WTC11 (cell line): Measurements from ENCODE around the gene PFN1. TPM values are rescaled to one million over a fixed set of nuclear protein-coding genes. Genes with fewer than 3 reads are reported as not detected.

Experiments
- ATAC-seq: fragments of 200-7000 bp; cut with Tn5 transposase; 2 replicates; pipeline ENCODE4 v1.10.0; 2021; ENCODE audit warnings: mild to moderate bottlenecking, moderate library complexity
- CTCF ChIA-PET: fragments of 300-600 bp; sonication (Branson Sonifier 250); formaldehyde crosslinking; loops from one replicate; lab custom pipeline; 2021; ENCODE audit warnings: antibody characterized with exemption; lab: Charles Lee
- POLR2A ChIA-PET: fragments of 350-600 bp; sonication (Branson Sonifier 250); formaldehyde crosslinking; loops from one replicate; lab custom pipeline; 2021; ENCODE audit warnings: antibody characterized with exemption; lab: Charles Lee
- DNase-seq: peaks from one replicate; pipeline ENCODE4 v3.0.0; 2021; ENCODE audit warnings: low spot score
- H3K27ac Mint-ChIP-seq: 2 replicates; pipeline ENCODE4 v1.8.0; 2021; ENCODE audit warnings: mixed read lengths
- H3K27me3 Mint-ChIP-seq: 2 replicates; pipeline ENCODE4 v1.8.0; 2021; ENCODE audit warnings: low read depth, mild to moderate bottlenecking, moderate library complexity, mixed read lengths
- H3K36me3 Mint-ChIP-seq: 2 replicates; pipeline ENCODE4 v1.8.0; 2021; ENCODE audit warnings: mixed read lengths
- H3K4me1 Mint-ChIP-seq: 2 replicates; pipeline ENCODE4 v1.8.0; 2022; ENCODE audit warnings: mixed read lengths
- H3K4me3 Mint-ChIP-seq: 2 replicates; pipeline ENCODE4 v1.8.0; 2021; ENCODE audit warnings: mild to moderate bottlenecking, moderate library complexity, mixed read lengths
- H3K9me3 Mint-ChIP-seq: 2 replicates; pipeline ENCODE4 v1.8.0; 2021; ENCODE audit warnings: mixed read lengths
- ATF6 ChIP-seq: sonication (generic); formaldehyde crosslinking; IDR thresholded peaks from 2 replicates; pipeline ENCODE4 v1.8.1; 2023; ENCODE audit warnings: mild to moderate bottlenecking, missing genetic modification reagents
- CTCF ChIP-seq: fragments of 200-600 bp; IDR thresholded peaks from 2 replicates; pipeline ENCODE4 v1.8.0; 2022; ENCODE audit warnings: antibody characterized with exemption
- E2F1 ChIP-seq: sonication (generic); formaldehyde crosslinking; IDR thresholded peaks from 2 replicates; pipeline ENCODE4 v1.8.0; 2022; ENCODE audit warnings: mild to moderate bottlenecking, missing genetic modification reagents
- FOXJ3 ChIP-seq: sonication (generic); formaldehyde crosslinking; IDR thresholded peaks from 2 replicates; pipeline ENCODE4 v1.9.0; 2021; ENCODE audit warnings: missing genetic modification reagents, mild to moderate bottlenecking, borderline replicate concordance
- HMGA2 ChIP-seq: fragments of 250-450 bp; sonication (Bioruptor Pico); IDR thresholded peaks from 2 replicates; pipeline ENCODE4 v1.4.0; 2021; ENCODE audit warnings: mild to moderate bottlenecking, moderate library complexity
- IRF2 ChIP-seq: sonication (generic); formaldehyde crosslinking; IDR thresholded peaks from 2 replicates; pipeline ENCODE4 v1.8.0; 2022; ENCODE audit warnings: low read depth, missing genetic modification reagents, borderline replicate concordance
- NFE2L1 ChIP-seq: sonication (generic); formaldehyde crosslinking; IDR thresholded peaks from 2 replicates; pipeline ENCODE4 v1.8.1; 2023; ENCODE audit warnings: missing genetic modification reagents
- OVOL2 ChIP-seq: fragments of 250-450 bp; sonication (Bioruptor Pico); IDR thresholded peaks from 2 replicates; pipeline ENCODE4 v1.9.0; 2021; ENCODE audit warnings: mild to moderate bottlenecking, borderline replicate concordance
- PRDM15 ChIP-seq: sonication (generic); formaldehyde crosslinking; IDR thresholded peaks from 2 replicates; pipeline ENCODE4 v1.8.0; 2022; ENCODE audit warnings: missing genetic modification reagents
- SMAD4 ChIP-seq: sonication (generic); formaldehyde crosslinking; IDR thresholded peaks from 2 replicates; pipeline ENCODE4 v1.8.0; 2022; ENCODE audit warnings: mild to moderate bottlenecking, missing genetic modification reagents
- TEAD4 ChIP-seq: sonication (generic); formaldehyde crosslinking; IDR thresholded peaks from 2 replicates; pipeline ENCODE4 v1.8.0; 2022; ENCODE audit warnings: mild to moderate bottlenecking, missing genetic modification reagents
- USF2 ChIP-seq: sonication (generic); formaldehyde crosslinking; IDR thresholded peaks from 2 replicates; pipeline ENCODE4 v1.8.1; 2023; ENCODE audit warnings: mild to moderate bottlenecking, missing genetic modification reagents, moderate library complexity
- ZMAT4 ChIP-seq: fragments of 250-450 bp; sonication (Bioruptor Pico); IDR thresholded peaks from 2 replicates; pipeline ENCODE4 v1.9.0; 2021; ENCODE audit warnings: mild to moderate bottlenecking
- ZNF263 ChIP-seq: sonication (generic); formaldehyde crosslinking; IDR thresholded peaks from 2 replicates; pipeline ENCODE4 v1.8.1; 2022; ENCODE audit warnings: low read depth, mild to moderate bottlenecking, moderate library complexity, missing genetic modification reagents
- ZNF425 ChIP-seq: fragments of 250-450 bp; sonication (Bioruptor Pico); conservative IDR thresholded peaks from 2 replicates; pipeline ENCODE4 v1.9.0; 2021; ENCODE audit warnings: mild to moderate bottlenecking
- ZNF532 ChIP-seq: fragments of 250-450 bp; sonication (Bioruptor Pico); IDR thresholded peaks from 2 replicates; pipeline ENCODE4 v1.9.0; 2021; ENCODE audit warnings: mild to moderate bottlenecking, borderline replicate concordance
- total RNA-seq: library from RNA; stranded (reverse); gene quantifications from 3 replicates; pipeline ENCODE4 v1.2.3, GENCODE V29; 2021

The PFN1 gene
- total RNA-seq, 1 experiment from 2014 or later: 1,289 TPM

GRCh38 chr17:4940555-4941318 lies 7.6 kb downstream of the PFN1 start (continued):
- no peak for TF ChIP-seq ZNF532
- TF ChIP-seq USF2 (CRISPR knock-in tag): no peak
- no peak for TF ChIP-seq FOXJ3 (CRISPR knock-in tag)
- no peak for TF ChIP-seq TEAD4

GRCh38 chr17:4939796-4940554 lies 8.4 kb downstream of the PFN1 start, which contains the start of the genes RNF167 and SLC25A11:
Gene RNF167, plus strand, starts transcription at chr17:4940268. Its CDS starts 642 bp downstream, at chr17:4940910.
Gene SLC25A11, minus strand, starts transcription at chr17:4940046. Its CDS starts 136 bp downstream, at chr17:4939910.
- Mint-ChIP-seq H3K4me3 (peak within 1 kb of the TSS; percentile 96), H3K4me1 (peaks cover 24% of the 10 kb centered on the region), H3K9me3 (no peaks in the 10 kb centered on the region), H3K27me3 (no peaks in the 10 kb centered on the region), H3K36me3 (peaks cover 44% of the 10 kb centered on the region), H3K27ac (peak within 1 kb of the TSS; percentile 98)
- ATAC-seq: peak; percentile 84
- peak; percentile 93 for DNase-seq
- CTCF ChIA-PET: interaction anchor here (0.5 to 2.6 kb wide), 18 partner anchors 11 to 499 kb away, joined by 3 to 38 read pairs (median 5); partner anchors contain the start of genes C1QBP, CAMTA2, CHRNE and ENO3
- POLR2A ChIA-PET: interaction anchor here (0.6 to 2.6 kb wide), 10 partner anchors 8 to 75 kb away, joined by 3 to 38 read pairs (median 3); partner anchors contain the start of genes CHRNE, GP1BA, INCA1 and KIF1C
- TF ChIP-seq E2F1 (CRISPR knock-in tag) (no peak), SMAD4 (CRISPR knock-in tag) (no peak), OVOL2 (CRISPR knock-in tag) (no peak), CTCF (no peak), ZNF425 (CRISPR knock-in tag) (no peak), ZMAT4 (no peak), ZNF263 (CRISPR knock-in tag) (no peak), IRF2 (CRISPR knock-in tag) (no peak), ATF6 (no peak), NFE2L1 (CRISPR knock-in tag) (no peak), PRDM15 (no peak), HMGA2 (CRISPR knock-in tag) (no peak)
